ENCODE measurements around the gene RAB4B.

DNA sequence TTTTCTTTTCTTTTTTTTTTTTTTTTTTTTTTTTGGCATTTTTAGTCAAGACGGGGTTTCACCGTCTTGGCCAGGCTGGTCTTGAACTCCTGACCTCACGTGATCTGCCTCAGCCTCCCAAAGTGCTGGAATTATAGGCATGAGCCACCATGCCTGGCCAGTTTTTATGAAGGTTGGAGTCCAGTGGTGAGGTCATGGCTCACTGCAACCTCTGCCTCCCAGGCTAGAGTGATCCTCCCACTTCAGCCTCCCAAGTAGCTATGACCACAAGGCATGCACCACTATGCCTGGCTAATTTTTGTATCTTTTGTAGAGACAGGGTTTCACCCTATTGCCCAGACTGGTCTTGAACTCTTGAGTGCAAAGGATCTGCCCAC is 22.8 kb upstream of the RAB4B start:
- TF ChIP-seq, protein P1, sequence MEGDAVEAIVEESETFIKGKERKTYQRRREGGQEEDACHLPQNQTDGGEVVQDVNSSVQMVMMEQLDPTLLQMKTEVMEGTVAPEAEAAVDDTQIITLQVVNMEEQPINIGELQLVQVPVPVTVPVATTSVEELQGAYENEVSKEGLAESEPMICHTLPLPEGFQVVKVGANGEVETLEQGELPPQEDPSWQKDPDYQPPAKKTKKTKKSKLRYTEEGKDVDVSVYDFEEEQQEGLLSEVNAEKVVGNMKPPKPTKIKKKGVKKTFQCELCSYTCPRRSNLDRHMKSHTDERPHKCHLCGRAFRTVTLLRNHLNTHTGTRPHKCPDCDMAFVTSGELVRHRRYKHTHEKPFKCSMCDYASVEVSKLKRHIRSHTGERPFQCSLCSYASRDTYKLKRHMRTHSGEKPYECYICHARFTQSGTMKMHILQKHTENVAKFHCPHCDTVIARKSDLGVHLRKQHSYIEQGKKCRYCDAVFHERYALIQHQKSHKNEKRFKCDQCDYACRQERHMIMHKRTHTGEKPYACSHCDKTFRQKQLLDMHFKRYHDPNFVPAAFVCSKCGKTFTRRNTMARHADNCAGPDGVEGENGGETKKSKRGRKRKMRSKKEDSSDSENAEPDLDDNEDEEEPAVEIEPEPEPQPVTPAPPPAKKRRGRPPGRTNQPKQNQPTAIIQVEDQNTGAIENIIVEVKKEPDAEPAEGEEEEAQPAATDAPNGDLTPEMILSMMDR (IDR thresholded peaks at IDR 0.05): no peak
- no peak for TF ChIP-seq EP300 (IDR thresholded peaks at IDR 0.05)
- no peak for TF ChIP-seq POLR2A (IDR thresholded peaks at IDR 0.05)
